HG03066 (cell line): ENCODE results near the gene SRC.

Source experiments
- ATAC-seq: cut with Tn5 transposase; IDR thresholded peaks from one replicate; pipeline ENCODE4 v1.9.1; 2021; ENCODE audit warnings: low read depth; ENCODE audit not compliant: unreplicated experiment

The SRC gene

GRCh38 chr20:37393196-37393862 is 47.4 kb downstream of the SRC start:
- no peak for ATAC-seq

GRCh38 chr20:37393863-37394542 is 48.1 kb downstream of the SRC start:
- no peak for ATAC-seq

DNA sequence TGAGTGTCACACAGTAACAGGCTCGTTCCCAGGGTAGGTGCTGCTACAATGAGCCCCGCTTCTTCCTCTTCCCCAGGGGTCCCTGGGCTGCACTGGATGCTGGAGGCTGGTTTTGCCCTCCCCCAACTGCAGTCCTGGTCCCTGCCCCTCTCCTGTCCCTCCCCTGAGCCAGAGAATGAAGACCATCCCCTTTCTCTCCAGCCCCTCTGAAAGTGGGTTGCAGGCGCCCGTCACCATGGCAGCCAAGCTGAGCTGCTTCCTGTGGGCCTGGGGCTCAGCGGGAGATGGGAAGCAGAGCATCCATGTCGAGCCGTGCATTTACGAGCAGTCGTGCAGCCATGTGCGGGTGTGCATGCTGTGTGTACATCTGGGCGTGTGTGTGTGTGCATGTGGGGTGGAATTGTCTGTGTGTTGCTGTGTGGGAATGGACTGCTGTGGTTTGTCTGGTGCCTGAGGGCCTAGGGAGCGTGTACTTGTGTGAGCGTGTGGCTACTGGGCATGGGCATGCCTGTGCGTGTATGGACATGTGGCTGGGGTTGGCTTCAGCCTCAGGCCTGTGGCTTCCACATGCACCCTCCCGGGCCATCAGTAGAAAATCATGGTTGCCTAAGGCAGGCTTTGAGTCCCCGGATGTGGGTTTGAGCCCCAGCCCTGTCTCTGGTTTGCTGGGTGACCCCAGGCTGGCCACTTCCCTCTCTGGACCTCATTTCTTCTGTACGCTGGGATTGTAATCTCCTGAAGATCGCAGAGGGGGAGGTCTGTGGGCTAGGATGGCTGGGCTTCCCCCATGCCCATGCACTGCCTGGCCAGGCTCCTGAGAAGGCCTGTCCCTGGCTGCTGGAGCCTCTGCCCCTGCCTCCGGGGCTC is 48.8 kb downstream of the SRC start:
- ATAC-seq = no peak

GRCh38 chr20:37395410-37395797 is 49.5 kb downstream of the SRC start:
- ATAC-seq = no peak

- ATAC-seq = no peak
Measured at GRCh38 chr20:37395921-37396415, 50.0 kb downstream of the SRC start.

- ATAC-seq = no peak
Measured at GRCh38 chr20:37396416-37397075, 50.6 kb downstream of the SRC start.

DNA sequence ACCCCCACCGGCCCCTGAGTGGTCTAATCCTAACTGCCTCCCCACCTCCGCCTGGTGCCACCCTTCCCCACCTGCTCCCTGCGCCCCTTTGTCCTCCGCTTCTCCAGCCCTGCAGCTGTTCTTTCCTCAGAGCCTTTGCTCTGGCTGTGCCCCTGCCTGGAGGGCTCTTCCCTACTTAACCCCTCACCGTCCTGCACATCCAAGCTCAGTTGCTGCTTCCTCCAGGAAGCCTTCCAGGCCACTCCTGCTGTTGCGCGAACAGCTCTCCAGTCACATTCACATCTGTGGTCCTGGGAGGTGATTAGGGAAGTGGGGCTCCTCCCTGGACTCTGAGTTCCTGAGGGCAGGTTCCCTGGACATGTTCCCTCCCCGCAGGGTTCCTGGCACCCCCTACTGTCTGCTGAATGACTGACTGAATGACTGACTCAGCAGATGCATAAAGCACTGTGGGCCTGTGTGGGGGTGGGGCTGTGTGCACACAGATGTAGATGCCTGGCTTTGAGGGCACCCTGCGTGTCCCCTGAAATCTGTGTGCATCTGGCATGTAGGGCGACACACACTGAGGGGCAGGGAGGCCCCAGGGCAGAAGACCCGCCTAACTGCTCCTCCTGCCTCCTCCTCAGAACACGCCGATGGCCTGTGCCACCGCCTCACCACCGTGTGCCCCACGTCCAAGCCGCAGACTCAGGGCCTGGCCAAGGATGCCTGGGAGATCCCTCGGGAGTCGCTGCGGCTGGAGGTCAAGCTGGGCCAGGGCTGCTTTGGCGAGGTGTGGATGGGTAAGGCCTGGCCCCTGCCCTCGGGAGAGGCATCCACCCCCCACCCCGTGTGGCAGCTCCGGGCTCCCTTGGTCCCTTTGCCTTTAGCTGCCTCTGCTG is 51.4 kb downstream of the SRC start:
- ATAC-seq = no peak

- ATAC-seq = no peak
Measured at GRCh38 chr20:37397954-37398749, 52.2 kb downstream of the SRC start.

DNA sequence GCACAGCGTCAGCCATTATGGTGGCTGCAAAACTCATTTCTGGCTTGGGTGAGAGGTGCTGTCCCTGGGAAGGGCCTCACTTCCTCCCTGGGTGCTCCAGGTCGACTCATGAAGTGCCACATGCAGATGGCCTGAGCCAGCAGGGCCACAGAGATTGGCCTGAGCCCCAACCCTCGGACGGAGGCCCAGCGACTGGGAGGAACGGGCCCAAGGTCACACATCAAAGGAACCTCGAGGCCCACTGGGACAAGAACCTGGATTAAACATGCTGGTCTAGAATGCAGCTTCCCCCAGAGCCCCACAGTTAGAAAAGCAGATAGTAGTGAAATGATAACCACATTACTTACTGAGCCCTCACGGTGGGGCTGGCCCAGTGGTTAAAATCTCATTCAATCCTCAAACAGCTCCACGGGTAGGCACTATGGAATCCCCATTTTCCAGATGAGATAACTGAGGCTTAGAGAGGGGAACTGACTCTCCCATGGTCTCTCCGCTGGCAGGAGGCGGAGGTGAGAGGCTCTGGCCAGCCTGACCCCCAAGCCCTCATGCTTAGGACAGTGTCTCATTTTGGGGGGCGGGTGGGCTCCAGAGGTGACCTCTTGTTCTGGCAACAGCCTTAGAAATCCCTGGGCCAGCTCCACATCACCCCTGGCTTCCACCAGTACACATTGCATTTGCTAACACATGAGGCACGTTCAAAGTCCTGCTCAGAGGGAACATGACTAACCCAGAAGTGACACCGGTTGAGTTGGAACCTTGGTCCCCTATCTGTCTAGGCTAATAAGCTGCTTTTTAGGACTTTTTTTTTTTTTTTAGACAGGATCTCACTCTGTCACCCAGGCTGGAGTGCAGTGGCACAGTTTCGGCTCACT is 53.0 kb downstream of the SRC start:
- no peak for ATAC-seq

GRCh38 chr20:37401282-37401929 is 55.5 kb downstream of the SRC start:
- ATAC-seq = no peak

- no peak for ATAC-seq
Measured at GRCh38 chr20:37401930-37402675, 56.2 kb downstream of the SRC start.

DNA sequence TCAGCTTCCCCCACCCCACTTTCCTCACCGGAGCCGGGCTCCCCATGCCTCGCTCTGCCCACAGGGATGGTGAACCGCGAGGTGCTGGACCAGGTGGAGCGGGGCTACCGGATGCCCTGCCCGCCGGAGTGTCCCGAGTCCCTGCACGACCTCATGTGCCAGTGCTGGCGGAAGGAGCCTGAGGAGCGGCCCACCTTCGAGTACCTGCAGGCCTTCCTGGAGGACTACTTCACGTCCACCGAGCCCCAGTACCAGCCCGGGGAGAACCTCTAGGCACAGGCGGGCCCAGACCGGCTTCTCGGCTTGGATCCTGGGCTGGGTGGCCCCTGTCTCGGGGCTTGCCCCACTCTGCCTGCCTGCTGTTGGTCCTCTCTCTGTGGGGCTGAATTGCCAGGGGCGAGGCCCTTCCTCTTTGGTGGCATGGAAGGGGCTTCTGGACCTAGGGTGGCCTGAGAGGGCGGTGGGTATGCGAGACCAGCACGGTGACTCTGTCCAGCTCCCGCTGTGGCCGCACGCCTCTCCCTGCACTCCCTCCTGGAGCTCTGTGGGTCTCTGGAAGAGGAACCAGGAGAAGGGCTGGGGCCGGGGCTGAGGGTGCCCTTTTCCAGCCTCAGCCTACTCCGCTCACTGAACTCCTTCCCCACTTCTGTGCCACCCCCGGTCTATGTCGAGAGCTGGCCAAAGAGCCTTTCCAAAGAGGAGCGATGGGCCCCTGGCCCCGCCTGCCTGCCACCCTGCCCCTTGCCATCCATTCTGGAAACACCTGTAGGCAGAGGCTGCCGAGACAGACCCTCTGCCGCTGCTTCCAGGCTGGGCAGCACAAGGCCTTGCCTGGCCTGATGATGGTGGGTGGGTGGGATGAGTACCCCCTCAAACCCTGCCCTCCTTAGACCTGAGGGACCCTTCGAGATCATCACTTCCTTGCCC is 57.4 kb downstream of the SRC start:
- no peak for ATAC-seq

DNA sequence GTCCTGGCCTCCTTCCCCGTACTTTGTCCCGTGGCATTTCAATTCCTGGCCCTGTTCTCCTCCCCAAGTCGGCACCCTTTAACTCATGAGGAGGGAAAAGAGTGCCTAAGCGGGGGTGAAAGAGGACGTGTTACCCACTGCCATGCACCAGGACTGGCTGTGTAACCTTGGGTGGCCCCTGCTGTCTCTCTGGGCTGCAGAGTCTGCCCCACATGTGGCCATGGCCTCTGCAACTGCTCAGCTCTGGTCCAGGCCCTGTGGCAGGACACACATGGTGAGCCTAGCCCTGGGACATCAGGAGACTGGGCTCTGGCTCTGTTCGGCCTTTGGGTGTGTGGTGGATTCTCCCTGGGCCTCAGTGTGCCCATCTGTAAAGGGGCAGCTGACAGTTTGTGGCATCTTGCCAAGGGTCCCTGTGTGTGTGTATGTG is 58.5 kb downstream of the SRC start:
- no peak for ATAC-seq

- ATAC-seq = no peak
Measured at GRCh38 chr20:37405351-37405897, 59.5 kb downstream of the SRC start.
